Loucy (cell line): ENCODE measurements around the gene KRTAP19-1.

Experiments
- CTCF ChIP-seq: fragments of 200-600 bp; sonication (generic); conservative IDR thresholded peaks from 2 replicates; pipeline ENCODE4 v1.5.1; 2014; ENCODE audit warnings: mild to moderate bottlenecking, antibody characterized with exemption, low read length
- EZH2phosphoT487 ChIP-seq: fragments of 200-600 bp; IDR thresholded peaks from 2 replicates; pipeline ENCODE4 v1.6.1; 2018; ENCODE audit warnings: antibody characterized with exemption, mild to moderate bottlenecking, moderate library complexity, borderline replicate concordance

- TF ChIP-seq CTCF (no peak), EZH2phosphoT487 (no peak)
Observed at GRCh38 chr21:30468900-30469714, 11.1 kb downstream of the KRTAP19-1 start.
